Progenitor cell of endocrine pancreas (in vitro differentiated cells): ENCODE measurements around the gene HTR2A. TPM values are rescaled to one million over a fixed set of nuclear protein-coding genes. Genes with fewer than 3 reads are reported as not detected.
"Not testable (repeated sequence)": the region's sequence is repeated elsewhere in the genome, so short reads cannot be mapped to it uniquely, and the experiment has no call there.

Source experiments
- DNase-seq: peaks from one replicate; pipeline ENCODE4 v3.0.0; 2021; ENCODE audit warnings: low spot score; ENCODE audit not compliant: unreplicated experiment
- H3K27ac Mint-ChIP-seq: 2 replicates; pipeline ENCODE4 v1.8.0; 2021; ENCODE audit warnings: mild to moderate bottlenecking, moderate library complexity, mixed read lengths
- H3K27me3 Mint-ChIP-seq: 2 replicates; pipeline ENCODE4 v1.8.0; 2021; ENCODE audit warnings: mixed read lengths
- H3K36me3 Mint-ChIP-seq: 2 replicates; pipeline ENCODE4 v1.8.0; 2022; ENCODE audit warnings: mixed read lengths; ENCODE audit not compliant: insufficient read depth
- H3K4me1 Mint-ChIP-seq: 2 replicates; pipeline ENCODE4 v1.8.0; 2021; ENCODE audit warnings: low read depth, mixed read lengths
- H3K4me3 Mint-ChIP-seq: 2 replicates; pipeline ENCODE4 v1.8.0; 2021; ENCODE audit warnings: low read depth, mild to moderate bottlenecking, moderate library complexity, mixed read lengths
- H3K9me3 Mint-ChIP-seq: 2 replicates; pipeline ENCODE4 v1.8.0; 2021; ENCODE audit warnings: low read depth, mixed read lengths
- total RNA-seq: library from RNA; stranded (reverse); gene quantifications from 2 replicates; pipeline ENCODE4 v1.2.1, GENCODE V29; 2021
- TF ChIP-seq, protein P1 (sequence below): fragments of 200-600 bp; sonication (generic); IDR thresholded peaks from one replicate; pipeline ENCODE4 v1.5.0; 2021; ENCODE audit warnings: antibody characterized with exemption, mild to moderate bottlenecking; ENCODE audit not compliant: unreplicated experiment

The HTR2A gene
- total RNA-seq, 1 donor from 2014 or later = not detected

DNA sequence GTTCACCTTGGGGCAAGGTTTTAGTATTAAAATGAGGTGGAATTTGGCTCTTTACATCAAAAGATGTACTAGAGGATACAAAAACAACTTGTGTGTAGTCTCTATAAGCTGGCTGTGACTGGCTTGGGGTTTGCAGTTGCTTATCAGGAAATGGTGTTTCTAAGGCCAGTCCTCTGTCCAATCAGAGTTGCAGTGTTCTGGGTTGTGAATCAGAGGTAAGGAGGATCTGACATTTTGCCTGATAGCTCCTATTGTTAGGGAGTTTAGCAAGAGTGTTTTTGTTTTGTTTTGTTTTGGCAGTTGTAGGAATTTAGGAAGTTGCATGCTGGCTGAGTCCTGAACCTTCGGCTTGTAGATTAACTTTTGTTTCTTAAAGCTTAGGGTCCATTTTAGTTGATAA is 79.8 kb downstream of the HTR2A start:
- TF ChIP-seq, protein P1, sequence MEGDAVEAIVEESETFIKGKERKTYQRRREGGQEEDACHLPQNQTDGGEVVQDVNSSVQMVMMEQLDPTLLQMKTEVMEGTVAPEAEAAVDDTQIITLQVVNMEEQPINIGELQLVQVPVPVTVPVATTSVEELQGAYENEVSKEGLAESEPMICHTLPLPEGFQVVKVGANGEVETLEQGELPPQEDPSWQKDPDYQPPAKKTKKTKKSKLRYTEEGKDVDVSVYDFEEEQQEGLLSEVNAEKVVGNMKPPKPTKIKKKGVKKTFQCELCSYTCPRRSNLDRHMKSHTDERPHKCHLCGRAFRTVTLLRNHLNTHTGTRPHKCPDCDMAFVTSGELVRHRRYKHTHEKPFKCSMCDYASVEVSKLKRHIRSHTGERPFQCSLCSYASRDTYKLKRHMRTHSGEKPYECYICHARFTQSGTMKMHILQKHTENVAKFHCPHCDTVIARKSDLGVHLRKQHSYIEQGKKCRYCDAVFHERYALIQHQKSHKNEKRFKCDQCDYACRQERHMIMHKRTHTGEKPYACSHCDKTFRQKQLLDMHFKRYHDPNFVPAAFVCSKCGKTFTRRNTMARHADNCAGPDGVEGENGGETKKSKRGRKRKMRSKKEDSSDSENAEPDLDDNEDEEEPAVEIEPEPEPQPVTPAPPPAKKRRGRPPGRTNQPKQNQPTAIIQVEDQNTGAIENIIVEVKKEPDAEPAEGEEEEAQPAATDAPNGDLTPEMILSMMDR = no peak
- DNase-seq = no peak
- no peaks in the 10 kb centered on the region for H3K36me3 Mint-ChIP-seq
- H3K27ac Mint-ChIP-seq = no peak overlapping the region
- peaks cover 6% of the 10 kb centered on the region for H3K4me1 Mint-ChIP-seq
- peaks cover 8% of the 10 kb centered on the region for H3K9me3 Mint-ChIP-seq
- peaks cover 4% of the 10 kb centered on the region for H3K27me3 Mint-ChIP-seq
- H3K4me3 Mint-ChIP-seq = no peak overlapping the region

DNA sequence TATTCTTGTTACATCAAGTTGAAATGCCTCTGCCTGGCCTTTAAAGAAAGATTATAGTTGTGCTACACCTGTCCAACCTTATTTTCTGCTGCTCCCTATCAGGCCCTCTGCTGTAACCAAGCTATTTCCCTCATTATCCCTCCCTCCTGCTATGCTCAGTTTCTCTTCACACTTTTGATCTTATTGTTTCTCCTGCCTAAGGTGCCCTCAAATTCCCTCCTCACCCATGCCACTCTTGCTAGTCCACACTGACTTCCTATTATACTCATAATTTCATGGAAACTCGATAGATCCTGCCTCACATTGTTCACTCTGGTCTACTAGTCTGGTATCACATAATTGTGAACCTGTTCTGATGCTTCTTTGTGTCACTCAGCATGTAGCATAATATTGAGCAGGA is 80.5 kb downstream of the HTR2A start:
- no peak overlapping the region for H3K27ac Mint-ChIP-seq
- H3K9me3 Mint-ChIP-seq = peaks cover 12% of the 10 kb centered on the region
- no peak for DNase-seq
- peaks cover 4% of the 10 kb centered on the region for H3K27me3 Mint-ChIP-seq
- H3K4me1 Mint-ChIP-seq = peaks cover 6% of the 10 kb centered on the region
- TF ChIP-seq, protein P1 = no peak
- no peaks in the 10 kb centered on the region for H3K36me3 Mint-ChIP-seq
- no peak overlapping the region for H3K4me3 Mint-ChIP-seq

DNA sequence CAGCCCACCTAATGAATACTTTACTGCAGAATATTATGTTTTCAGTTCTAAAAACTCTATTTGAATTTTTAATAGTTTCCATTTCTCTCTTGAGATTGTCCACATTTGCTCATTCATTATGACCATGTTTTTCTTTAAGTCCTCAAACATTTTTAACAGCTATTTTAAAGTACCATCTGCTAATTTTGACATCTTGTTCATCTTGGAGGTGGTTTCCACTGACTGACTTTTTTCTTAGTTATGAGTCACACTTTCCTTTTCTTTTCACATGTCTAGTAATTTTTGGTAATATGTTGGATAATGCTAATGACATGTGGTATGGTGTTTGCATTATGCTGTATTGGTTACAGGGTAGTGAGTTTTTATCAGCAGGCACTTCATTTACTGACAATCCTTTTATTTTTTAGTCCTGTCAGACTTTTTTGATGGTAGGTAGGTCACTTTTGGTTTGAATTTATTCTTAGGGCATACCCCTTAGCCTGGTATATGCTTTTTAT is 84.5 kb downstream of the HTR2A start:
- Mint-ChIP-seq H3K27me3 (no peaks in the 10 kb centered on the region), H3K4me1 (peaks cover 6% of the 10 kb centered on the region), H3K4me3 (no peak overlapping the region), H3K36me3 (no peaks in the 10 kb centered on the region), H3K9me3 (peaks cover 15% of the 10 kb centered on the region), H3K27ac (no peak overlapping the region)
- TF ChIP-seq, protein P1 = no peak
- no peak for DNase-seq

DNA sequence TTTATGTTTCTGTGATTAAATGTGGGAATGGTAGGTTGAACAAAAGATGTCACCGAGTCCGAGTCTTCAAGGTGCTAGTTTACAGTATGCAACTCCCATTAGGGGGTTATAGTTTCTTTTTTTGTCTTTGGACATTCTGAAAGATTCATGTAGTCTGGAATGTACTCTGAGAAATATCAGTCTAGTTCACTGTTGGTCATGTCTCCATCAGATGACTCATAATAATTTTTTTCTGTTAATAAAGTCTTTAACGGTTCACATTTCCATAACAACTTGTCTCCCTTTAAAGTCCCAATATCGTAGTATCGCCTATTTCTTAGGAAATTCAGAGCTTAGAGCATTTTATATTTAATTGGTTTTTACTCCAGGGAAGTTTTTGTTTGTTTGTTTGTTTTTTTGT is 86.4 kb downstream of the HTR2A start:
- no peak overlapping the region for H3K4me3 Mint-ChIP-seq
- no peak for DNase-seq

DNA sequence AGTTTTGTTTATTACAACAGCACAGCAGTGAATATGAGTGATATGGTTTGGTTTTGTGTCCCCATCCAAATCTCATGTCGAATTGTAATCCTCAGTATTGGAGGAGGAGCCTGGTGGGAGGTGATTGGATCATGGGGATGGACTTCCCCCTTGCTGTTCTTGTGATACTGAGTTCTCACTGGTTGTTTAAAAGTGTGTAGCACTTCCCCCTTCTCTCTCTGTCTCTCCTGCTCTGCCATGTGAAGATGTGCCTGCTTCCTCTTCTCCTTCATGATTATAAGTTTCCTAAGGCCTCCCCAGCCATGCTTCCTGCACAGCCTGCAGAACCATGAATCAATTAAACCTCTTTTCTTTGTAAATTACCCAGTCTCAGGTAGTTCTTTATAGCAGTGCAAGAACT is 91.9 kb downstream of the HTR2A start:
- DNase-seq, H3K4me3 Mint-ChIP-seq: not testable (repeated sequence)

More for the DNA sequence above, 86.4 kb downstream of the HTR2A start:
- Mint-ChIP-seq H3K36me3 (no peaks in the 10 kb centered on the region), H3K27me3 (no peaks in the 10 kb centered on the region), H3K9me3 (peaks cover 15% of the 10 kb centered on the region), H3K4me1 (no peaks in the 10 kb centered on the region), H3K27ac (no peak overlapping the region)
- TF ChIP-seq, protein P1 = no peak

DNA sequence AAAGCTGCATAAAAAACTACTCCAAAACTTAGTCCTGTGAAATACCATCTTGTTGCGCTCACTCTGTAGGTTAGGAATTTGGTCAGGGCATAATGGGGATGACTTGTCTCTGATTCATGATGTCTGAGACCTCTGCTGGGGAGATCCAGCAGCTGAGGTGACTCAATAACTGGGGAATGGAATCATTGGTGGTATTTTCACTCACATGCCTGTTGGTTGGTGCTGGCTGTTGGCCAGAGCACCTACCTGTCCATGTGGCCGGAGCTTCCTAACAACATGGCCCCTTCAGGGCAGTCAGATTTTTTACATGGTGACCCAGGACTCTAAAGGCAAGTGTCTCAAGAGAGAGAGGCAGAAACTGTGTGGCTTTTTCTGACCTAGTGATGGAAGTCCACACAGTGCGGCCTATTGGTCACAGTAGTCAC is 92.5 kb downstream of the HTR2A start:
- TF ChIP-seq, protein P1 = no peak
- no peaks in the 10 kb centered on the region for H3K9me3 Mint-ChIP-seq
- H3K4me1 Mint-ChIP-seq = no peaks in the 10 kb centered on the region
- no peak for DNase-seq
- H3K36me3 Mint-ChIP-seq = no peaks in the 10 kb centered on the region
- H3K27me3 Mint-ChIP-seq = no peaks in the 10 kb centered on the region
- no peak overlapping the region for H3K4me3 Mint-ChIP-seq
- no peak overlapping the region for H3K27ac Mint-ChIP-seq

More for the DNA sequence above, 91.9 kb downstream of the HTR2A start:
- not testable (repeated sequence) for H3K27me3 Mint-ChIP-seq, H3K27ac Mint-ChIP-seq, H3K36me3 Mint-ChIP-seq, H3K9me3 Mint-ChIP-seq, H3K4me1 Mint-ChIP-seq
